CD4-positive, CD25-positive, alpha-beta regulatory T cell (primary cell): ENCODE measurements around the gene GTPBP1. TPM values are rescaled to one million over a fixed set of nuclear protein-coding genes. Genes with fewer than 3 reads are reported as not detected.

ENCODE experiments used
- ATAC-seq, 2 donors: fragments of 150-1000 bp; cut with Tn5 transposase; one replicate each; pipeline ENCODE4 v1.10.0; 2021; ENCODE audit warnings: low read depth in 2 of 2, moderate number of reproducible peaks in 2 of 2, moderate library complexity in 1 of 2
- DNase-seq, 3 donors: peaks; one replicate each; pipeline versions ENCODE4 v3.0.0 to v3.0.0-alpha.2; 2012 to 2022; ENCODE audit warnings: mixed read lengths in 1 of 3
- H3K27ac ChIP-seq: one replicate; pipeline ENCODE4 v1.7.0; 2013; ENCODE audit warnings: mild to moderate bottlenecking, low read length; ENCODE audit not compliant: insufficient read depth, poor library complexity, severe bottlenecking
- H3K27me3 ChIP-seq: one replicate; pipeline ENCODE4 v1.7.0; 2013; ENCODE audit warnings: low read length; ENCODE audit not compliant: control insufficient read depth, insufficient read depth
- H3K36me3 ChIP-seq: one replicate; pipeline ENCODE4 v1.7.0; 2013; ENCODE audit warnings: mild to moderate bottlenecking, low read length, moderate library complexity; ENCODE audit not compliant: control insufficient read depth, insufficient read depth
- H3K4me1 ChIP-seq: 2 replicates; pipeline ENCODE4 v1.7.0; 2013; ENCODE audit warnings: mild to moderate bottlenecking, low read length; ENCODE audit not compliant: insufficient read depth, control insufficient read depth, poor library complexity, severe bottlenecking
- H3K4me3 ChIP-seq: one replicate; pipeline ENCODE4 v1.7.0; 2013; ENCODE audit warnings: low read depth, mild to moderate bottlenecking, low read length, moderate library complexity
- H3K9me3 ChIP-seq, 2 experiments: 1 replicate in 1 of 2; 2 replicates in 1 of 2; pipeline ENCODE4 v1.7.0; 2013; ENCODE audit warnings: low read length in 2 of 2, mild to moderate bottlenecking in 1 of 2, moderate library complexity in 1 of 2; ENCODE audit not compliant: control insufficient read depth in 2 of 2
- H3K27ac Mint-ChIP-seq, 3 donors: one replicate each; pipeline ENCODE4 v1.8.0; 2020 to 2022; ENCODE audit warnings: mild to moderate bottlenecking in 3 of 3, mixed read lengths in 3 of 3, moderate library complexity in 2 of 3
- H3K27me3 Mint-ChIP-seq: one replicate; pipeline ENCODE4 v1.8.0; 2022; ENCODE audit warnings: mild to moderate bottlenecking, mixed read lengths
- H3K36me3 Mint-ChIP-seq: one replicate; pipeline ENCODE4 v1.8.0; 2020; ENCODE audit warnings: mixed read lengths
- H3K4me1 Mint-ChIP-seq, 4 donors: one replicate each; pipeline ENCODE4 v1.8.0; 2020 to 2022; ENCODE audit warnings: mixed read lengths in 4 of 4, mild to moderate bottlenecking in 1 of 4
- H3K4me3 Mint-ChIP-seq, 4 donors: one replicate each; pipeline ENCODE4 v1.8.0; 2020 to 2022; ENCODE audit warnings: mild to moderate bottlenecking in 4 of 4, mixed read lengths in 4 of 4, moderate library complexity in 3 of 4
- H3K9me3 Mint-ChIP-seq, 7 donors: one replicate each; pipeline ENCODE4 v1.8.0; 2020 to 2022; ENCODE audit warnings: mixed read lengths in 7 of 7, mild to moderate bottlenecking in 3 of 7, moderate library complexity in 2 of 7
- polyA plus RNA-seq, 4 donors: library from polyadenylated mRNA; unstranded; fragments of 300-500 nt; fragmentation: Illumina TruSeq; gene quantifications; one replicate each; pipeline ENCODE4 v1.2.3, GENCODE V29; 2021
- total RNA-seq: library from RNA; stranded (reverse); gene quantifications from one replicate; pipeline ENCODE4 v1.2.3, GENCODE V29; 2022

GTPBP1 gene
- total and polyA plus RNA-seq, 5 donors from 2014 or later: 25.4 to 285 (median 25.8) TPM

GRCh38 chr22:38727123-38727522 lies 21.4 kb downstream of the GTPBP1 start:
- H3K36me3 Mint-ChIP-seq: peaks cover 53% of the 10 kb centered on the region
- Histone ChIP-seq H3K36me3 (peaks cover 85% of the 10 kb centered on the region), H3K9me3 (no peaks in the 10 kb centered on the region), H3K27ac (no peak overlapping the region), H3K4me1 (no peaks in the 10 kb centered on the region), H3K4me3 (no peak overlapping the region), H3K27me3 (no peaks in the 10 kb centered on the region)
- ATAC-seq: no peak
- no peaks in the 10 kb centered on the region for H3K9me3 Mint-ChIP-seq
- peak overlapping the region in 2 of 4 donors; percentile 43 to 49 for H3K4me3 Mint-ChIP-seq
- H3K4me1 Mint-ChIP-seq: peaks cover 7 to 15% (median 11%) of the 10 kb centered on the region in 4 donors
- peak overlapping the region in 2 of 3 donors; percentile 52 to 83 for H3K27ac Mint-ChIP-seq
- DNase-seq: no peak
- H3K27me3 Mint-ChIP-seq: no peaks in the 10 kb centered on the region

- Mint-ChIP-seq H3K4me1 (peaks cover 7 to 18% (median 11%) of the 10 kb centered on the region in 4 donors), H3K27ac (peak overlapping the region in 1 of 3 donors; percentile 83)
- H3K27ac ChIP-seq: no peak overlapping the region
Measured at GRCh38 chr22:38727530-38728451, 22.0 kb downstream of the GTPBP1 start.

GRCh38 chr22:38728871-38729796 lies 23.4 kb downstream of the GTPBP1 start:
- peaks cover 43% of the 10 kb centered on the region for H3K36me3 Mint-ChIP-seq
- peaks cover 10 to 29% (median 15%) of the 10 kb centered on the region in 4 donors for H3K4me1 Mint-ChIP-seq
- ATAC-seq (no peak), DNase-seq (no peak)
- Histone ChIP-seq H3K27me3 (no peaks in the 10 kb centered on the region), H3K36me3 (peaks cover 71% of the 10 kb centered on the region), H3K4me3 (no peak overlapping the region), H3K4me1 (peaks cover 6% of the 10 kb centered on the region), H3K27ac (no peak overlapping the region), H3K9me3 (no peaks in the 10 kb centered on the region)
- peak overlapping the region in 1 of 4 donors; percentile 66 for H3K4me3 Mint-ChIP-seq
- no peaks in the 10 kb centered on the region for H3K9me3 Mint-ChIP-seq
- peak overlapping the region in 2 of 3 donors; percentile 35 to 36 for H3K27ac Mint-ChIP-seq
- H3K27me3 Mint-ChIP-seq: no peaks in the 10 kb centered on the region

More at GRCh38 chr22:38727530-38728451, 22.0 kb downstream of the GTPBP1 start:
- Histone ChIP-seq H3K4me3 (no peak overlapping the region), H3K9me3 (no peaks in the 10 kb centered on the region), H3K36me3 (peaks cover 78% of the 10 kb centered on the region), H3K27me3 (no peaks in the 10 kb centered on the region), H3K4me1 (no peaks in the 10 kb centered on the region)
- Mint-ChIP-seq H3K36me3 (peaks cover 49% of the 10 kb centered on the region), H3K4me3 (peak overlapping the region in 2 of 4 donors; percentile 43 to 48), H3K27me3 (no peaks in the 10 kb centered on the region), H3K9me3 (no peaks in the 10 kb centered on the region)
- ATAC-seq (no peak), DNase-seq (no peak)

- ATAC-seq: no peak
- Histone ChIP-seq H3K27me3 (no peaks in the 10 kb centered on the region), H3K36me3 (peaks cover 70% of the 10 kb centered on the region), H3K4me3 (no peak overlapping the region), H3K27ac (no peak overlapping the region), H3K4me1 (peaks cover 8% of the 10 kb centered on the region), H3K9me3 (no peaks in the 10 kb centered on the region)
- Mint-ChIP-seq H3K36me3 (peaks cover 44% of the 10 kb centered on the region), H3K27ac (peak overlapping the region in 1 of 3 donors; percentile 82), H3K4me1 (peaks cover 9 to 33% (median 19%) of the 10 kb centered on the region in 4 donors), H3K4me3 (peak overlapping the region in 1 of 4 donors; percentile 63), H3K9me3 (no peaks in the 10 kb centered on the region), H3K27me3 (no peaks in the 10 kb centered on the region)
- DNase-seq: no peak
Measured at GRCh38 chr22:38729946-38730345, 24.2 kb downstream of the GTPBP1 start.

- no peaks in the 10 kb centered on the region for H3K27me3 Mint-ChIP-seq
- ATAC-seq: no peak
- H3K36me3 ChIP-seq: peaks cover 71% of the 10 kb centered on the region
- H3K4me1 Mint-ChIP-seq: peaks cover 5 to 34% (median 17%) of the 10 kb centered on the region in 4 donors
- H3K4me3 Mint-ChIP-seq: peak overlapping the region in 2 of 4 donors; percentile 16 to 63
- no peaks in the 10 kb centered on the region for H3K9me3 ChIP-seq
- no peak overlapping the region for H3K4me3 ChIP-seq
- H3K36me3 Mint-ChIP-seq: peaks cover 39% of the 10 kb centered on the region
- peak overlapping the region in 1 of 3 donors; percentile 82 for H3K27ac Mint-ChIP-seq
- H3K9me3 Mint-ChIP-seq: no peaks in the 10 kb centered on the region
- H3K27ac ChIP-seq: no peak overlapping the region
- H3K4me1 ChIP-seq: peaks cover 8% of the 10 kb centered on the region
- no peak for DNase-seq
- H3K27me3 ChIP-seq: no peaks in the 10 kb centered on the region
Measured at GRCh38 chr22:38730411-38730871, 24.7 kb downstream of the GTPBP1 start.

- no peak for DNase-seq
- no peak for ATAC-seq
- Histone ChIP-seq H3K4me1 (peaks cover 11% of the 10 kb centered on the region), H3K9me3 (no peaks in the 10 kb centered on the region), H3K27me3 (no peaks in the 10 kb centered on the region), H3K27ac (no peak overlapping the region), H3K36me3 (peaks cover 71% of the 10 kb centered on the region), H3K4me3 (no peak overlapping the region)
- Mint-ChIP-seq H3K27ac (peak overlapping the region in 2 of 3 donors; percentile 63 to 85), H3K9me3 (no peaks in the 10 kb centered on the region), H3K4me3 (peak overlapping the region in 2 of 4 donors; percentile 33 to 57), H3K36me3 (peaks cover 33% of the 10 kb centered on the region), H3K27me3 (no peaks in the 10 kb centered on the region), H3K4me1 (peaks cover 5 to 42% (median 14%) of the 10 kb centered on the region in 4 donors)
Measured at GRCh38 chr22:38731703-38732161, 26.0 kb downstream of the GTPBP1 start.

GRCh38 chr22:38732251-38732815 lies 26.6 kb downstream of the GTPBP1 start:
- Mint-ChIP-seq H3K4me1 (peaks cover 5 to 47% (median 16%) of the 10 kb centered on the region in 4 donors), H3K36me3 (peaks cover 36% of the 10 kb centered on the region), H3K9me3 (no peaks in the 10 kb centered on the region), H3K27ac (peak overlapping the region; percentile 63 to 85 (median 80)), H3K27me3 (no peaks in the 10 kb centered on the region), H3K4me3 (peak overlapping the region in 2 of 4 donors; percentile 33 to 57)
- Histone ChIP-seq H3K36me3 (peaks cover 71% of the 10 kb centered on the region), H3K4me1 (peaks cover 17% of the 10 kb centered on the region), H3K9me3 (no peaks in the 10 kb centered on the region), H3K4me3 (no peak overlapping the region), H3K27me3 (no peaks in the 10 kb centered on the region), H3K27ac (no peak overlapping the region)
- ATAC-seq (no peak), DNase-seq (no peak)
